HepG2 (cell line): ENCODE results near the gene ELOVL6. TPM values are rescaled to one million over a fixed set of nuclear protein-coding genes. Genes with fewer than 3 reads are reported as not detected.

Experiments
- ATAC-seq: fragments of 200-7000 bp; cut with Tn5 transposase; 3 replicates; pipeline ENCODE4 v1.9.1; 2020; ENCODE audit warnings: mild to moderate bottlenecking, moderate library complexity
- BruUV-seq: library from RNA; stranded (reverse); fragments of 400-500 nt; replicated peaks from 2 replicates; lab custom pipeline; 2021; lab: Mats Ljungman, UMichigan
- CTCF ChIA-PET: fragments of 300-600 bp; formaldehyde crosslinking; extraction: SDS; loops from one replicate; lab custom pipeline; 2021; ENCODE audit warnings: low total read pairs, inconsistent platforms, low intra/inter-chr PET ratio; lab: Yijun Ruan, JAX
- POLR2A ChIA-PET: fragments of 350-600 bp; sonication (Branson Sonifier 250); formaldehyde crosslinking; loops from one replicate; lab custom pipeline; 2020; ENCODE audit warnings: antibody characterized with exemption, inconsistent platforms; lab: Yijun Ruan, JAX
- DNase-seq: peaks from one replicate; pipeline ENCODE4 v3.0.0-alpha.2; 2015; ENCODE audit warnings: low spot score
- FAIRE-seq: peaks from 3 replicates; lab custom pipeline; 2011; peaks lifted over from hg19 to GRCh38; lab: Jason Lieb, UNC
- H2AFZ ChIP-seq: one replicate; pipeline ENCODE4 v1.6.1; 2011; ENCODE audit warnings: low read length, inconsistent platforms
- H3K27ac ChIP-seq: fragments of 300-600 bp; 3 replicates; pipeline ENCODE4 v1.8.0; 2011; ENCODE audit warnings: mixed run types, mild to moderate bottlenecking, mixed read lengths, low read length, inconsistent platforms; ENCODE audit not compliant: insufficient read depth; ENCODE audit errors: extremely low read length
- H3K27me3 ChIP-seq, 2 experiments: fragments of 200-600 bp in 1 of 2; 2 replicates in 1 of 2; 3 replicates in 1 of 2; pipeline versions ENCODE4 v1.6.0 to v1.8.0; 2011; ENCODE audit warnings: low read length in 2 of 2, mild to moderate bottlenecking in 2 of 2, moderate library complexity in 2 of 2, inconsistent platforms in 1 of 2; ENCODE audit not compliant: insufficient read depth in 2 of 2, control insufficient read depth in 1 of 2
- H3K36me3 ChIP-seq, 2 experiments: fragments of 200-600 bp in 1 of 2; replicated peaks in 1 of 2; 2 replicates in 1 of 2; 3 replicates in 1 of 2; pipeline versions ENCODE4 v1.5.1 to v1.8.0; 2011; ENCODE audit warnings: low read length in 2 of 2, inconsistent platforms in 1 of 2; ENCODE audit not compliant: insufficient read depth in 2 of 2, control insufficient read depth in 1 of 2
- H3K4me1 ChIP-seq: 2 replicates; pipeline ENCODE4 v1.5.1; 2012; ENCODE audit warnings: low read length, inconsistent platforms; ENCODE audit not compliant: insufficient read depth
- H3K4me2 ChIP-seq: 2 replicates; pipeline ENCODE4 v1.6.0; 2011; ENCODE audit warnings: low read depth, low read length, inconsistent platforms
- H3K4me3 ChIP-seq, 3 experiments: fragments of 200-600 bp in 1 of 3; sonication (generic), shearing (Covaris generic) in 1 of 3; replicated peaks in 1 of 3; 2 replicates each; pipeline ENCODE4 v1.5.1; 2011 to 2016; ENCODE audit warnings: low read length in 3 of 3, inconsistent platforms in 2 of 3, low read depth in 2 of 3, mild to moderate bottlenecking in 2 of 3, control low read depth in 1 of 3, mixed read lengths in 1 of 3; ENCODE audit not compliant: insufficient read depth in 1 of 3
- H3K79me2 ChIP-seq: one replicate; pipeline ENCODE4 v1.6.1; 2011; ENCODE audit warnings: low read length, inconsistent platforms; ENCODE audit not compliant: insufficient read depth
- H3K9ac ChIP-seq: 2 replicates; pipeline ENCODE4 v1.6.0; 2011; ENCODE audit warnings: mild to moderate bottlenecking, low read depth, low read length, inconsistent platforms; ENCODE audit not compliant: insufficient read depth
- H3K9me3 ChIP-seq: 2 replicates; pipeline ENCODE4 v1.5.1; 2012; ENCODE audit warnings: mild to moderate bottlenecking, low read length
- H4K20me1 ChIP-seq: 2 replicates; pipeline ENCODE4 v1.6.0; 2011; ENCODE audit warnings: inconsistent platforms, mild to moderate bottlenecking, low read length, moderate library complexity; ENCODE audit not compliant: insufficient read depth
- AKNA ChIP-seq: sonication (generic); formaldehyde crosslinking; IDR thresholded peaks from 2 replicates; pipeline ENCODE4 v1.4.0; 2020; ENCODE audit warnings: missing genetic modification reagents, borderline replicate concordance
- ATF4 ChIP-seq, 2 experiments: fragments of 450-650 bp in 1 of 2; sonication (generic) in 1 of 2; formaldehyde crosslinking; IDR thresholded peaks; 2 replicates each; pipeline versions ENCODE4 v1.5.0 to v1.8.0; 2020 to 2022; ENCODE audit warnings: mild to moderate bottlenecking in 1 of 2, missing genetic modification reagents in 1 of 2
- CC2D1A ChIP-seq: sonication (generic); formaldehyde crosslinking; IDR thresholded peaks from 2 replicates; pipeline ENCODE4 v1.8.1; 2023; ENCODE audit warnings: mild to moderate bottlenecking, missing genetic modification reagents
- JARID2 ChIP-seq: sonication (generic); formaldehyde crosslinking; IDR thresholded peaks from 2 replicates; pipeline ENCODE4 v1.8.1; 2023; ENCODE audit warnings: missing genetic modification reagents, inconsistent platforms; ENCODE audit not compliant: insufficient replicate concordance
- MAX ChIP-seq: IDR thresholded peaks from 2 replicates; pipeline ENCODE4 v1.6.1; 2012; ENCODE audit warnings: inconsistent platforms
- NFATC3 ChIP-seq: sonication (generic); formaldehyde crosslinking; IDR thresholded peaks from 2 replicates; pipeline ENCODE4 v1.5.1; 2020; ENCODE audit warnings: mild to moderate bottlenecking, missing genetic modification reagents
- PAX8 ChIP-seq: sonication (generic); formaldehyde crosslinking; IDR thresholded peaks from 2 replicates; pipeline ENCODE4 v1.8.0; 2022; ENCODE audit warnings: mild to moderate bottlenecking, missing genetic modification reagents, borderline replicate concordance
- PLRG1 ChIP-seq: fragments of 450-650 bp; conservative IDR thresholded peaks from 2 replicates; pipeline ENCODE4 v1.6.1; 2016
- REPIN1 ChIP-seq: sonication (generic); formaldehyde crosslinking; IDR thresholded peaks from 2 replicates; pipeline ENCODE4 v1.8.0; 2022; ENCODE audit warnings: missing genetic modification reagents, low read depth, mild to moderate bottlenecking, borderline replicate concordance
- TCF7 ChIP-seq: sonication (generic); IDR thresholded peaks from 2 replicates; pipeline ENCODE4 v1.6.1; 2016; ENCODE audit warnings: antibody characterized with exemption, low read depth
- U2AF1 ChIP-seq: fragments of 200-400 bp; formaldehyde crosslinking; optimal IDR thresholded peaks from 2 replicates; pipeline ENCODE3; 2017; ENCODE audit warnings: mild to moderate bottlenecking, low read depth, low read length
- ZBTB7B ChIP-seq: sonication (generic); formaldehyde crosslinking; IDR thresholded peaks from 2 replicates; pipeline ENCODE4 v1.4.0; 2020; ENCODE audit warnings: missing genetic modification reagents
- ZNF44 ChIP-seq: sonication (generic); formaldehyde crosslinking; IDR thresholded peaks from 2 replicates; pipeline ENCODE4 v1.5.1; 2020; ENCODE audit warnings: mild to moderate bottlenecking, missing genetic modification reagents
- ZNF678 ChIP-seq: sonication (generic); formaldehyde crosslinking; IDR thresholded peaks from 2 replicates; pipeline ENCODE4 v1.4.0; 2020; ENCODE audit warnings: mild to moderate bottlenecking, missing genetic modification reagents
- ZNF710 ChIP-seq: sonication (generic); formaldehyde crosslinking; IDR thresholded peaks from 2 replicates; pipeline ENCODE4 v1.5.0; 2020; ENCODE audit warnings: mild to moderate bottlenecking, missing genetic modification reagents, borderline replicate concordance
- ZNF75D ChIP-seq: sonication (generic); formaldehyde crosslinking; IDR thresholded peaks from 2 replicates; pipeline ENCODE4 v1.8.1; 2023; ENCODE audit warnings: missing genetic modification reagents, mild to moderate bottlenecking, borderline replicate concordance
- ZSCAN30 ChIP-seq: sonication (generic); formaldehyde crosslinking; IDR thresholded peaks from 2 replicates; pipeline ENCODE4 v1.5.0; 2020; ENCODE audit warnings: mild to moderate bottlenecking, missing genetic modification reagents
- WGBS: methylation state at CpG from one replicate; pipeline ENCODE4 v1.1.6; 2017; ENCODE audit warnings: low lambda C conversion rate; 5-methylcytosine and 5-hydroxymethylcytosine counted together
- in situ Hi-C: cut with HindIII; loops from 2 replicates; pipeline ENCODE4 v1.10.0; 2017; ENCODE audit warnings: low pct_unique_long_range_greater_than_20kb; ENCODE audit not compliant: extremely low pct_ligation_motif_present
- intact Hi-C: fragments of 100-400 bp; cut with micrococcal nuclease; formaldehyde crosslinking; loops from one replicate; pipeline ENCODE4 v1.10.0; 2022; ENCODE audit not compliant: unreplicated experiment
- polyA plus RNA-seq, 8 experiments: library from polyadenylated mRNA; depleted of rRNA in 3 of 8; stranded (reverse) in 7 of 8; unstranded in 1 of 8; fragments of >200 nt; fragmentation: Illumina TruSeq in 4 of 8; extraction: Trizol in 4 of 8; gene quantifications; 2 replicates each; pipeline versions ENCODE4 v1.2.1 to v1.2.3, GENCODE V29; 2011 to 2016; ENCODE audit warnings: low read depth in 4 of 8, missing spikeins in 1 of 8, mixed read lengths in 1 of 8; ENCODE audit not compliant: insufficient read depth in 1 of 8
- total RNA-seq, 5 experiments: library from RNA; depleted of rRNA; stranded (reverse); fragments of >200 nt; fragmentation: Illumina TruSeq; extraction: Trizol; gene quantifications; 2 replicates each; pipeline ENCODE4 v1.2.3, GENCODE V29; 2016; ENCODE audit warnings: low read depth in 1 of 5

ELOVL6 gene
- total and polyA plus RNA-seq, 2 of the 13 experiments (the other 11 are each of a cell fraction or from before 2014, with no cell fraction given), result 14.1 to 23.2 TPM

GRCh38 chr4:110135523-110135922 is 62.9 kb downstream of the ELOVL6 start:
- no peaks in the 10 kb centered on the region; the same call in 1 of the 2 replicates for H4K20me1 ChIP-seq
- H3K4me2 ChIP-seq, result no peak overlapping the region
- no peaks in the 10 kb centered on the region for H3K9me3 ChIP-seq
- in situ Hi-C loops, result no loop called here
- H3K4me1 ChIP-seq, result peaks cover 27% of the 10 kb centered on the region
- TF ChIP-seq REPIN1 (CRISPR knock-in tag) (no peak), U2AF1 (no peak), MAX (no peak), AKNA (CRISPR knock-in tag) (no peak), PAX8 (no peak), NFATC3 (CRISPR knock-in tag) (no peak), ZNF75D (CRISPR knock-in tag) (no peak), ZNF678 (no peak), ATF4 (CRISPR knock-in tag; IDR thresholded peaks at IDR 0.05) (no peak), PLRG1 (no peak), TCF7 (no peak), ZBTB7B (no peak), CC2D1A (no peak), ZNF710 (CRISPR knock-in tag) (no peak), ZNF44 (no peak), JARID2 (CRISPR knock-in tag) (no peak), ZSCAN30 (CRISPR knock-in tag) (no peak)
- TF ChIP-seq, all 625 proteins: peak for 0
- Histone ChIP-seq H3K27ac (no peak overlapping the region), H3K4me3 (no peak overlapping the region), H3K36me3 (no peaks in the 10 kb centered on the region; a peak in 2 of 5 replicates), H3K79me2 (no peaks in the 10 kb centered on the region), H3K9ac (no peak overlapping the region), H2AFZ (no peak overlapping the region), H3K27me3 (no peaks in the 10 kb centered on the region)
- no peak for ATAC-seq
- BruUV-seq, result no TSS peak
- FAIRE-seq, result no peak
- intact Hi-C loops, result no loop called here
- DNase-seq, result no peak
- CTCF ChIA-PET, result no interaction called here
- POLR2A ChIA-PET, result no interaction called here
- 94% methylated on average over 1 of the region's 1 CpG for WGBS
